ENCODE results near the gene TMF1. TPM values are rescaled to one million over a fixed set of nuclear protein-coding genes. Genes with fewer than 3 reads are reported as not detected.

TMF1 gene
- total and polyA plus RNA-seq, 10 of the 15 experiments (the other 5 are each of a cell fraction or from before 2014, with no cell fraction given): 7.1 to 24.5 (median 18.6) TPM

GRCh38 chr3:69016102-69016501 is 36.0 kb downstream of the TMF1 start:
- FAIRE-seq (no peak), DNase-seq (ENCODE audit: low read depth, low spot score) (no peak), ATAC-seq (no peak)
- Histone ChIP-seq H3K4me1 (ENCODE audit: control insufficient read depth, insufficient read depth, low read length) (peaks cover 7% of the 10 kb centered on the region; the same call in 1 of the 2 replicates), H3K27ac (ENCODE audit: control insufficient read depth, insufficient read depth) (no peak overlapping the region), H3K9me3 (replicated peaks; ENCODE audit: control insufficient read depth, insufficient read depth, low read length) (no peaks in the 10 kb centered on the region), H2AFZ (ENCODE audit: control insufficient read depth, low read depth, low read length) (no peak overlapping the region), H3K79me2 (ENCODE audit: control insufficient read depth, insufficient read depth, low read length) (no peaks in the 10 kb centered on the region), H3K4me2 (ENCODE audit: control insufficient read depth, insufficient read depth) (no peak overlapping the region), H3K27me3 (replicated peaks in 1 of 2; ENCODE audit: control insufficient read depth in 2 of 2, insufficient read depth in 2 of 2, low read length in 1 of 2) (no peaks in the 10 kb centered on the region), H3K4me3 (no peak overlapping the region), H4K20me1 (ENCODE audit: control insufficient read depth, insufficient read depth) (no peaks in the 10 kb centered on the region), H3K9ac (ENCODE audit: control insufficient read depth, insufficient read depth, low read length) (no peak overlapping the region), H3K36me3 (ENCODE audit: control insufficient read depth in 2 of 2, insufficient read depth in 2 of 2, low read length in 1 of 2) (no peaks in the 10 kb centered on the region)
- WGBS (ENCODE audit: insufficient coverage, insufficient replicate concordance, low lambda C conversion rate, missing lambda C conversion rate): 99% methylated on average over 4 of the region's 4 CpGs
- BruUV-seq (replicated peaks): no TSS peak
- in situ Hi-C loops (cut with MboI): no loop called here
- SMC1A ChIA-PET (ENCODE audit: uncharacterized antibody, unreplicated experiment): interaction anchor here (0.8 to 2.0 kb wide), 3 partner anchors 10 to 305 kb away, joined by 3 to 6 read pairs (median 5); no protein-coding TSS in a partner anchor
- CTCF ChIA-PET: interaction anchor here (1.4 kb wide), 1 partner anchor 9 kb away, joined by 6 read pairs; no protein-coding TSS in a partner anchor
- RAD21 ChIA-PET (ENCODE audit: unreplicated experiment): no interaction called here
- POLR2A ChIA-PET: no interaction called here
- intact Hi-C loops (cut with micrococcal nuclease; ENCODE audit: unreplicated experiment): loop anchor here (10.0 kb wide), 1 partner anchor 289 kb away; no protein-coding TSS in a partner anchor
- TF ChIP-seq RUNX3 (IDR thresholded peaks at IDR 0.05; ENCODE audit: low read length) (no peak), PKNOX1 (IDR thresholded peaks at IDR 0.05) (no peak), POLR2AphosphoS5 (IDR thresholded peaks at IDR 0.05; ENCODE audit: low read length) (no peak), RAD21 (IDR thresholded peaks at IDR 0.05; ENCODE audit: insufficient read depth, low read depth, low read length) (no peak), CEBPZ (IDR thresholded peaks at IDR 0.05; ENCODE audit: low read depth, low read length) (no peak), MEF2B (IDR thresholded peaks at IDR 0.05; ENCODE audit: partially characterized antibody, poor library complexity, severe bottlenecking) (no peak), SREBF1 (IDR thresholded peaks at IDR 0.05; ENCODE audit: low read length) (no peak), ZBED1 (IDR thresholded peaks at IDR 0.05; ENCODE audit: borderline replicate concordance) (no peak), HCFC1 (IDR thresholded peaks at IDR 0.05; ENCODE audit: low read length) (no peak)
- TF ChIP-seq, protein P1, sequence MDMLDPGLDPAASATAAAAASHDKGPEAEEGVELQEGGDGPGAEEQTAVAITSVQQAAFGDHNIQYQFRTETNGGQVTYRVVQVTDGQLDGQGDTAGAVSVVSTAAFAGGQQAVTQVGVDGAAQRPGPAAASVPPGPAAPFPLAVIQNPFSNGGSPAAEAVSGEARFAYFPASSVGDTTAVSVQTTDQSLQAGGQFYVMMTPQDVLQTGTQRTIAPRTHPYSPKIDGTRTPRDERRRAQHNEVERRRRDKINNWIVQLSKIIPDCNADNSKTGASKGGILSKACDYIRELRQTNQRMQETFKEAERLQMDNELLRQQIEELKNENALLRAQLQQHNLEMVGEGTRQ (IDR thresholded peaks at IDR 0.05; ENCODE audit: borderline replicate concordance, low read depth, low read length): no peak
- TF ChIP-seq, protein P2, sequence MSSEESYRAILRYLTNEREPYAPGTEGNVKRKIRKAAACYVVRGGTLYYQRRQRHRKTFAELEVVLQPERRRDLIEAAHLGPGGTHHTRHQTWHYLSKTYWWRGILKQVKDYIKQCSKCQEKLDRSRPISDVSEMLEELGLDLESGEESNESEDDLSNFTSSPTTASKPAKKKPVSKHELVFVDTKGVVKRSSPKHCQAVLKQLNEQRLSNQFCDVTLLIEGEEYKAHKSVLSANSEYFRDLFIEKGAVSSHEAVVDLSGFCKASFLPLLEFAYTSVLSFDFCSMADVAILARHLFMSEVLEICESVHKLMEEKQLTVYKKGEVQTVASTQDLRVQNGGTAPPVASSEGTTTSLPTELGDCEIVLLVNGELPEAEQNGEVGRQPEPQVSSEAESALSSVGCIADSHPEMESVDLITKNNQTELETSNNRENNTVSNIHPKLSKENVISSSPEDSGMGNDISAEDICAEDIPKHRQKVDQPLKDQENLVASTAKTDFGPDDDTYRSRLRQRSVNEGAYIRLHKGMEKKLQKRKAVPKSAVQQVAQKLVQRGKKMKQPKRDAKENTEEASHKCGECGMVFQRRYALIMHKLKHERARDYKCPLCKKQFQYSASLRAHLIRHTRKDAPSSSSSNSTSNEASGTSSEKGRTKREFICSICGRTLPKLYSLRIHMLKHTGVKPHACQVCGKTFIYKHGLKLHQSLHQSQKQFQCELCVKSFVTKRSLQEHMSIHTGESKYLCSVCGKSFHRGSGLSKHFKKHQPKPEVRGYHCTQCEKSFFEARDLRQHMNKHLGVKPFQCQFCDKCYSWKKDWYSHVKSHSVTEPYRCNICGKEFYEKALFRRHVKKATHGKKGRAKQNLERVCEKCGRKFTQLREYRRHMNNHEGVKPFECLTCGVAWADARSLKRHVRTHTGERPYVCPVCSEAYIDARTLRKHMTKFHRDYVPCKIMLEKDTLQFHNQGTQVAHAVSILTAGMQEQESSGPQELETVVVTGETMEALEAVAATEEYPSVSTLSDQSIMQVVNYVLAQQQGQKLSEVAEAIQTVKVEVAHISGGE (CRISPR knock-in tag; IDR thresholded peaks at IDR 0.05): no peak
- TF ChIP-seq, protein P3, sequence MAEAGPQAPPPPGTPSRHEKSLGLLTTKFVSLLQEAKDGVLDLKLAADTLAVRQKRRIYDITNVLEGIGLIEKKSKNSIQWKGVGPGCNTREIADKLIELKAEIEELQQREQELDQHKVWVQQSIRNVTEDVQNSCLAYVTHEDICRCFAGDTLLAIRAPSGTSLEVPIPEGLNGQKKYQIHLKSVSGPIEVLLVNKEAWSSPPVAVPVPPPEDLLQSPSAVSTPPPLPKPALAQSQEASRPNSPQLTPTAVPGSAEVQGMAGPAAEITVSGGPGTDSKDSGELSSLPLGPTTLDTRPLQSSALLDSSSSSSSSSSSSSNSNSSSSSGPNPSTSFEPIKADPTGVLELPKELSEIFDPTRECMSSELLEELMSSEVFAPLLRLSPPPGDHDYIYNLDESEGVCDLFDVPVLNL (IDR thresholded peaks at IDR 0.05; ENCODE audit: low read depth, low read length): no peak

Data from GM12878 (cell line).